ENCODE data around the gene SPRN.
"Not testable (repeated sequence)": the region's sequence is repeated elsewhere in the genome, so short reads cannot be mapped to it uniquely, and the experiment has no call there.

Gene SPRN

DNA sequence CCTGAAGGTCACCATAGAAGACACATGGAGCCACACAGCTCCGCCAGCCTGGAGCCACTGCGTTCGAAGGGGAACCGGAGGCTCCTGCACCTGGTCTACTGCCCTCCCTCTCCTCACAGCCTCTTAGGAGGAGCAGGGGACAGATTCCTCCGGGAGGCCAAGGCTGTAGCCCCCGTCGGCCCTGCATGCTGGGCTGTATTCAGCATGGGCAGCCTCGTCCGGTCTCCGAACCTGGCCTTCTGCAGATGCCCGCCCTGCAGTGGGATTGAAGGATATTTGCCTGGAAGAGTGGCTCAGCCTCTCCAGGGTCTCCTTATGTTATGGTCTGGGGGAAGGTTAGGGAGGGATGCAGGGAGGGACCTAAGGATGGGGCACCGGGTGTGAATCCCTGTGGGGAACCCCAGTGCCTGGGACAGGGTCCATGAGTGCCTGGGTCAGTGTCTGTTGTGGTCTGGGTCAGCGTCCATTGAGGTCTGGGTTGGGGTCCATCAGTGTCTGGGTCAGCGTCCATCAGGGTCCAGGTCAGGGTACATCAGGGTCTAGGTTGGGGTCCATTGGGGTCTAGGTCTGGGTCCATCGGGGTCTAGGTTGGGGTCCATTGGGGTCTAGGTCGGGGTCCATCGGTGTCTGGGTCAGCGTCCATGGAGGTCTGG, 16.3 kb upstream of the SPRN start:
- DNase-seq (ENCODE audit: low read depth in 4 of 4, low spot score in 1 of 4): no peak

DNA sequence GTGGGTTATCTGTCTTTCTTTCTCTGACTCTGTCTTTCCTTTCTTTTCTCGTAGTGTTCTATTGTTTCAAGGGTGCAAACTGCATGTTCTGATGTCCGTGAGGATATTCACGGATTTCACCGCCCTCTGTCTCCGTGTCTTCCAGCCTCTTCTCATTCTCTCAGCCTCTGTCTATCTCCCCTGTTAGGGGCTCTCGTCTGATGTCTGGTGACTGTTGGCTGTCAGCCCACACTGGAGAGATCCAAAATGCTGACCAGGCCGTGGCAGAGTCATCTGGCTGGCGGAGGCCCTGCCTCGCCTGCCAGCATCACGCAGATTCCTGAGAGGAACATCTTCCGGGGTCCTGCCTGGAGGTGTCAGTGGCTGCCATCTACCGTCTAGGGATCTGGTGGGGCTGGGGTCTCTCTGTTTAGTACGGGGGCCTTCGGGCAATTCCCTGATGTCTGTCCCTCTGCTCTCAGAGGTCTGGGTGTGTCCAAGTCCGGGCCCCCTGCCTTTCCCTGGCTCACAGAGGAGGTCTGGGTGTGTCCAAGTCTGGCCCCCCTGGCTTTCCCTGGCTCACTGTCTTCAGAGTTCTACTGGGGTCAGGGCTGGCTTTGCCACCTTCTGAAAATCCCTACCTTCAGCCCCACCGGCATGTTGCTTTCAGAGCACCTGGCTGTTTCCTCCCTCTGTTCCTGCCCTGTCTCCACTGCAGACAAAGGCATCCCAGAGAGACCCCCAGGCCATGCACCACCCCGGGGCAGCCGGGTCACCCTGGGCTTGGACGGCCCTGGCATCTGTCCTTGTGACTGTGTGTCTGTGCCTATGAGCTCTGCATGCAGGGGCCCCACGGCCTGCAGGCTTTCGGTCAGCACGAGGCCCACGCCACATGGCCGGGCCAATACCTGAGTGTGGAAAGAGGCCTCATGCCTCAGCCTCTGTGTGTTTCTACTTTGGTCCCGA, 15.4 kb upstream of the SPRN start:
- no peak for DNase-seq (ENCODE audit: low read depth in 4 of 4, low spot score in 1 of 4)

DNA sequence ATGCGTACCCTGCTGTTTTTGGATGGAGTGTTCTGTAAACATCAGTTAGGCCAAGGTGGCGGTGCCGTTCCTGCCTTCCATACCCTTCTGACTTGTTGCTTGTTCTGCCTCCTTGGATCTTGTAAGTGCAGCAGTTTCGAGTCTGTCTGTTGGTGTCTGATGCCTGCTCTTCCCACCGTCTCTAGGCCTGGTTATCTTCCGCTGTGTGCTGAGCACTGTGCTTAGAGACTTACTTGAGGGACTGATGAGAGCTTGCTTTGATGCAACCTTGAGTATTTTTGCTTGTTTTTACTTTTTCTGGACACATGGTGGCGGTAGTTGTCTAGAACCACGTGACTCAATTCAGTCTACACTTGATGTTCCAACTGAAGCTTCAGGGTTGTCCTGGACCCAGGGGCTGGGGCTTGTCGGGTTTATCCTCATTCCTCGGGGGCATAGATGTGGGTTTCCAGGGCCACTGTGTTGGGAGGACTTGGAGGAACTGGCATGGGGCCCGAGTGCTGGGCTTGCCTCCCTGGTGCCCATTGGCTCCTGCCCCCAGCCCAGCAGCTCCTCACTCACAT, 14.4 kb upstream of the SPRN start:
- no peak for DNase-seq (ENCODE audit: low read depth in 4 of 4, low spot score in 1 of 4)

DNA sequence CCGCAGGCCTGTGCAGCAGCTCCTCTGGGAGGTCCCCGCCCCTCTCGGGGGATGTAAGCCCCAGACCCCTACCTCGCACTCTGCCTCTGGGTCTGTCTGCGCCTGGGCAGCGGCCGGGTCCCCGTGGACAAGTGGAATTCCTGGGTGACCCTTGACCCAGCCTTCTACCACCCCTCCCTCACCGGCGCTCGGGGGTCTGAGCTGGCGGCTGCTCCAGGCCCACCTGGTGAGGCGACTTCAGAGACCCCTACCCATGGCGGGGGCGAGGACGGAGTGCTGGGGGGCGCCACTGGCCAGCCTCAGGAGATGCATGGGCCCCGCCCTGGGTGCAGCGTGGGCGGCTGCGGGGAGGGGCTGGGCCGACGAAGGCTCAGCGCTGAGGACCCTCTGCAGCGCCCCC, 8.4 kb upstream of the SPRN start:
- DNase-seq (ENCODE audit: low read depth in 4 of 4, low spot score in 1 of 4): not testable (repeated sequence)

DNA sequence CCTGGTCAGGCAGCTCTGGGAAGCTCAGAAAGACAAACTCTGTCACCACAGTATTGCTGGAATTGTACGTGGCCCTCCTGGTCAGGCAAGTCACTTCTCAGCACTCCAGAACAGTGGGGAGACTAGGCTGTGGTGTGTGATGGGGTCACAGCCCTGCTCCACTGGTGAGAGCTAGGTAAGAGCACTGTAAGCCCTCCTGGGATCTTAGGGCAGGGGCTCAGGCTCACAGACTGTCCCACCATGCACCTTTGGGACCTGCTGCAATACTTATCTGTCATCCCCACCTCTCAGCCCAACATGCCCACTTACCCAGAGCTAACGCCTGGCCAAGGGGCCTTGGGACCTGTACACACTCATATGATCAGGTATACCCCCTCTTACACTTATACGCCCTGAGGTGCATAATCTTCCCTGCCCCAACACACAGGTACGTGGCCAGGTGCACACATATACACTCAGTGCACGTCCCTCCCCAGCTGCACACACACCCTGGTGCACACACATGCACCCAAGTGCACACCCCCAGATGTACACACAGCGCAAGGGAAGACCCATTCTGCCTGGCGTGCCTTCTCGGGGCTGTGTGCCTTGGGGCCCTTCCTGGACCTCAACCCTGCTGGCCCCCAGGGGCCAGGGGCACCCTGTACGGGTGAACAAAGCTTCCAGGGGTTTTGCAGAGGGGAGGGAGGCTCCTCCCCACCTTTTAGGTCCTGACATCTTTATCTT, 7.6 kb upstream of the SPRN start:
- not testable (repeated sequence) for DNase-seq (ENCODE audit: low read depth in 4 of 4, low spot score in 1 of 4)

DNA sequence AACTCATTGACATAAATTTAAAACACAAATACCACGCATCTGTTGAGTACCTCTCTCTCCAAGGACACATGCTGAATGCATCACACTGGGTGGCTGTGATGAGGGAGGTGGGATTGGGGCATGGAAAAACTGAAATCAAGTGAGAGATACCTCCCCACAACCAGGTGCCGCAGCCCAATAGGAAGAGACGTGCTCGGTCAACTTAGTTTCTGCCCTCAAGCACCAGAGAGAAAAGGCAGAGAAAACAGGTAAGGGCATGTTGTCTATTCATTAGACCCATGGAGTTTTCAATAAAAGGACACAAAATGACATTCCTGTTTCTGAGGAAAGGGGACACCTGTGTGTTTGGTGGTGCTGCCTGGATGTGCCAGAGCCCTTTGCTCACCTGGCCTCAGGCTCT, 5.1 kb upstream of the SPRN start:
- DNase-seq (ENCODE audit: low read depth in 4 of 4, low spot score in 1 of 4): not testable (repeated sequence)

DNA sequence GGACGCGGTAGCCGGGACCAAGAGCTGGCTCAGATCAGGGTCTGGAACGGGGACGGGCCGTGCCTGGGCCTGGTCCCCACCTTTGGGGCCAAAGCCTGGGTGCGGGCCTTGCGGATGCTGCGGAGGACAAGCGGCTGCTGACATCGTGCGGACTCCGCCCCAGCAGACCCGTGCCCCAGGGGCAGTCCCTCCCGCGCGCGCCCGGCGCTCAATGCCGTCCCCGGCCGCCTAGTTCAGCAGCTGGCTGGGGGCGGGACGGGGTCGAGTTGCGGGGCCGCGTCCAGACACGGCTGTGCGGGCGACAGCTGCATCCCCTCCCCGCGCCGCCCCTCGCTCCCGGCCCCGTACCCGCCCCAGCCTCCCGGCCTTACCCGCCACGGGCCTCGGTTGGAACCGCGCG, 323 bp downstream of the SPRN start:
- not testable (repeated sequence) for DNase-seq (ENCODE audit: low read depth in 4 of 4, low spot score in 1 of 4)

DNA sequence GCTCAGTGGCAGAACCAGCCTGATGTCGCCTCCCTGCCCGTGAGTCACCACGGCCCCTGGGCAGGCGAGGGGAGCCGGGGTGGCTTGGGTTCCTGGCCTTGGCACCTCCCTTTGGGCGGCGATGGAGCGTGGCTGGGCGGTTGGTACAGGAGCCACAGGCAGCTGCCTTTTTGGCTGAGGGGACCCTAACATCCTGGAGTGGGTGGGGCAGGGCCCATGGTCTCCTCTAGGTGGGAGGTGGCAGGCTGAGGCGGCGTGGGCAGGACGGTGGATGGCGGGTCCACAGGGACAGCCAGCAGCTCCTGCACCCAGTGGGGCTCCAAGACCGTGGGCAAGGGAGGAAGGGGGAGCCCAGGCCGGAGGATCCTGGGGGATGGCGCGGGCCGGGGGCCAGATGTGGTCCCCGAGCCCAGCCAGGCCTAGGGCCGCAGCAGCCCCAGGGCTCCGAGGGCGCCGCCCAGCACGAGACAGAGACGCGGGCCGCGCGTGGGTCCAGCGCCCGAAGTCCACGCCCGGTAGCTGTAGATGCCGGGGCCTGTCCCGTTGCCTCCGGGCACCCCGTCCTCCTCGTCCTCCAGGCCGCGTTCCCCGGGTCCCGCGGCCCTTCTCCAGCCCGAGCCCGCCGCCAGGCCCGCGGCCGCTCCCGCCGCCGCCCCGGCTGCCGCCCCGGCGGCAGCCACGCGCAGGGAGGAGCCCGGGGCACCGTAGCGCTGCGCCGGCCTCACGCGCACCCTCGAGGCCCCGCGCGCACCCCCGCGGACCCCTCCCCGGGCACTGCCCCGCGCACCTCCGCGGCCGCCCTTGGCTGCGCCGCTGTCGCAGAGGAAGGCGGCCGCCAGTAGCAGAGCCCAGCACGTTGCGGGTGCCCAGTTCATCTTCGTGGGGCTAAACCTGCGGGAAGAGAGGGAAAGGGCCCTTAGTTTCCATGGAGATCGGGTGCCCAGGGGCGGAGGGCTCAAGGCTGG, 1.3 kb downstream of the SPRN start:
- DNase-seq (ENCODE audit: low read depth in 4 of 4, low spot score in 1 of 4): no peak

DNA sequence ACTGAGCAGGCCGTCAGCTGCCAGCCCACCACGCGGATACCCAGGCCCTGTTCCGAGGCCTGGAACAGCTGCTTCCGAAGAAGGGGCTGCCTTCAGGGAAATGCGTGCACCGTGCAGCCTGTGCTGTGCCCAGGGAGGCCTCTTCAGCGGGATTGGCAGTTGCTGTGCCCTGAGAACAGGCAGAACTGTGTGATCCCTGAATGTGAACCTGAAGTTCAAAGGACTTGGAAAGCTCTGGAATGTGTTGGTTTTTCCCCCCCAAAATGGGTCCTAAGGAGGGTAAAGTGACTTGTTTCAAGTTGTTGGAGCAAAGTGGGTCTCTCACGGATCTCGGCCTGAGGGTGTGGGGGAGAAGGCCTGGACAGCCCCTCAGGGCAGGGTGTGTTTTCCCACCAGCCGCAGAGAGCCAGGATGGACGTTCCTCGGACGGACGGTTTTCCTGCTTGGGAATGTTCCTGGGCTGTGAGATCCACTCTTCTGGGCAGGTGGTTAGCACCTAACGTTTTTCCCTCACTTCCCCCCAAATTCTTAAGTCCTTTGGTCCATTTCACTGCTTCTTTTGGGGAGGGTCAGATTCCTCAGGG, 2.1 kb downstream of the SPRN start:
- DNase-seq (ENCODE audit: low read depth in 4 of 4, low spot score in 1 of 4): no peak

DNA sequence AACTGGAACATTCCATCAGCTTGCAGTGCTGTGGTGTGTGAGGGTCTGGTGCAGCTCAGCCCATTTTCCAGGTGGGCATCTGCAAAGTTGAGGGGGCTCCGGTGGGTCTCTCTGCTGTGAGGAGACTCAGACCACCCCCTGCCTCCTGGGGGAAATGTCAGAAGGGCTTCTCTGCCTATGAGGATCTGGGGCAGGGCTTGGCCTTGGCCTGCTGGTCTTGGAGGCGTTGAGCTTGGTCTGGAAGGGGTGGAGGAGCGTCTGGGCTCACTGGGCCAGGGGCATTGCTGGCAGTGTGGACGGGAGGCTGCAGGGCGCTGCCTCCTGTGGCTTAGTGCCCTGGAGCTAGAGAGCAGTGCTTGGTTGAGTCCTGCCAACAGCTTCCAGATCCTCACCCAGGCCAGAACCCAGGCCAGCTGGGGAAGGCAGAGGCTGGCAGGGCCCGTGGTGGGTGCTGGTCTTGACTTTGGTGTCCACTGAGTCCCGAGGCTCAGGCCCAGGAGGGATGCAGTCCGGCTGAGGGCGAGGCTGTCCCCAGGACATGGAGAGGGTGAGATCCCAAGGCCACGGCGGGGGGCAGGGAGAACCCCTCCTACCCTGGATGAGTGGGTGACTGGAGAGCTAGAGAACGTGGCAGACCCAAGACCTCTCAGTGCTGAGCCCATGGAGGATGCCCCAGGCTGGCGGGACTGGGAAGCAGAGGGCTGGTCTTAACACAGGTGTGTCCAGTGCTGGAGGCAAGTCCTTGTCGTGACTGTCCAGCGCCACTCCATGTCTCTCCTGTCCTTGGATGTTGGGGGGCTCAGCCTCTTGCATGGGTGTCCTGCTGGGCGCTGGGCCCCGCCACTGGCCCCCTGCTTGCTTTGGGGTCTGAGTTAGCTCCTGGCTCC, 2.8 kb downstream of the SPRN start:
- no peak for DNase-seq (ENCODE audit: low read depth in 4 of 4, low spot score in 1 of 4)

DNA sequence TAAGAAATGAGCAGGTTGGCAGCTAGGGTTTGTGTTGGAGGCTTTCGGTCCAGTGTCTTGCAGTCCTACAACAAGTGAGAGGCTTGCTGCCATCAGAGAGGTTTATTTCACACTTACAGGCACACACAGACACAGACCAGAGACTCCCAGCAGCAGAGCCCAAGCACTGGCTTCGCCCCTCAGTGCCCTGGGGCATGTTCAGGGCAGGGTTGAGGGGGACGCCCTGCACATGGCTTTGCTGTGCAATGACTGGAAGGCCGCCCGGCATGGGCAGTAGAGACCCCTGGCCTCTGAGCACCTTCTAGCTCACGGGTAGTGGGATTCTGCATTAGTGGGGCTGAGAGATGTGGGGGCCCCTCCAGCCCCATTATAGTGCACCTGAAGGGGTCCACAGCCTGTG, 3.8 kb downstream of the SPRN start:
- no peak for DNase-seq (ENCODE audit: low read depth in 4 of 4, low spot score in 1 of 4)

DNA sequence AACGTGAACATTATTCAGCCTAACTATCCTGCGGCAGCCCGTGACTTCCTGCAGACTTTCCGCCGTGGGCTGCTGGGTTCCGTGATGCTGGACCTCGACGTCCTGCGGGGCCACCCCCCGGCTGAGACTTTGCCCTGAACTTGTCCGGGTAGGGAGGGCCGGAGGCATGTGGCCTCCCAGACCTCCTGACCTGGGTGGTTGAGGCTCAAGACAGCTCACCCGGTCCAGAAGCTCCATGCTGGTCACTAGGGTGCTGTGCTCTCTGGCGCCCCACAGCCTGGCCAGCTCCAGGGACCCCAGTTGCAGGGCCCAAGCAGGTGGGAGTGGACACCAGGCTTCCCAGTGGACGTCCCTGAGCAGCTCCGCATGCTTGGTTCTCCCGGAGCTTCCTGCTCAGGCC, 4.4 kb downstream of the SPRN start:
- DNase-seq (ENCODE audit: low read depth in 4 of 4, low spot score in 1 of 4): no peak

DNA sequence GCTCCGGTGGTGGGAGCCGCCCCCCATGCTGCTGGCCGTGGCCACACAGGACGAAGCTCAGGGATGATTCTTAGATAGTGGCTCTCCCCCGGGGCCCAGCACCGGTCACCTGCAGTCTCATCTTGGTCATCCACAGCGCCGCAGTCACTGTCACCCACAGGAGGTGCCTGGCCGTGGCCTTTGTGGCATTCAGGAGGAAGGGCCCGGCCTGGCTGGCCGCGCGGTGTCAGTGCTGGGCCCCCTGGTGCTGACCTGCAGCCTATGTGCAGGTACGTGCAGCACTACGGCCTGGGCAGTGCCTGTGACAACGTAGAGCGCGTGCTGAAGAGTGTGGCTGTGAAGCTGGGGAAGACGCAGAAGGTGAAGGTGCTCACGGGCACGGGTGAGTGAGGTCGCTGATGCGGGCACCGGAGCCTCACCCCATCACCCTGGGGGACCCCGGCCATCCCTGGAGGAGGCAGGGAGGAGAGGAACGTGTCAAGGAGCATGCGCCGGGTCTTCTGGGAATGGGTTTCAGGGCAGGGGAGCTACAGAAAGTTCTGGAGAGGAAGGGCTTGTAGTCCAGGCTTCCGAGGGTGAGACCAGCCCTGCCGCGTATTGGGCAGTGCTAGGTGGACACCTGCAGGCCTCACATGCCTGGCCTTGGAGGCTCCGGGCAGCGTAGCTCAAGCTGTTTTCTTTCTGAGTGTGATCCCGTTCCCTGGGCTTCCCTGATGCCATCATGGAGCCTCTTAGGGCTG, 5.0 kb downstream of the SPRN start:
- no peak for DNase-seq (ENCODE audit: low read depth in 4 of 4, low spot score in 1 of 4)

DNA sequence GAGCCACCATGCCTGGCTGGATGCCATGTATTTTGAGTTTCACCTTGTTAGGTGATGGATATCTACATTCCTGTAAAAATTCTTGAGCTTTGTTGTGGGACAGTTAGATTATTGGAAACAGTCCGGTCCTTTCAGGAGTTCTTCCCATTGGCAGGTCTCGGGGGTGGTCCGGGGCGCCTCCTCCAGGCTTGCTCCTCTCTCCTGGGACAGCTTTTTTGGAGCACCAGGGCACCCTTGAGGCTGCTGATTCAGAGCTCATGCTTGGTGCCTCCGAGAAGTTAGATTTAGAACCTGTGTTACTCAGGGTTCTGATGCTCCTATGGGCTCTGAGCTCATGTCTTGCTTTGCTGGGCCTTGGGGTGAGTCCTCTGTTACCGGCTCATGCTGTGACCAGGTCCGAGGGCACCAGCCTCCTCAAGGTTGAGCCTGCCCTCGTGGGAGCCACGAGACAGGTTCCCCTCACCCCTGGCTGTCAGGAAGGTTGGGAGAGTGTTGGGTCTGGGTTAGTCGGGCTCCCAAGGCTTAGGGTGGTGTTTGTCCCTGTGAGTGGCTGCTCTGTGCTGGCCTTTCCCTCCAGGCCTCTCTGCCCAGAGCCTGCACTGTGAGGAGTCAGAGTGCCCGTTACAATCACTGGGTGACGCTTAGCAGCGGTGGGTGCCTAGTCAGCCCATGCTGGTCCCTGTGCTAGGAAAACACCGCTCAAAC, 6.0 kb downstream of the SPRN start:
- DNase-seq (ENCODE audit: low read depth in 4 of 4, low spot score in 1 of 4): no peak

DNA sequence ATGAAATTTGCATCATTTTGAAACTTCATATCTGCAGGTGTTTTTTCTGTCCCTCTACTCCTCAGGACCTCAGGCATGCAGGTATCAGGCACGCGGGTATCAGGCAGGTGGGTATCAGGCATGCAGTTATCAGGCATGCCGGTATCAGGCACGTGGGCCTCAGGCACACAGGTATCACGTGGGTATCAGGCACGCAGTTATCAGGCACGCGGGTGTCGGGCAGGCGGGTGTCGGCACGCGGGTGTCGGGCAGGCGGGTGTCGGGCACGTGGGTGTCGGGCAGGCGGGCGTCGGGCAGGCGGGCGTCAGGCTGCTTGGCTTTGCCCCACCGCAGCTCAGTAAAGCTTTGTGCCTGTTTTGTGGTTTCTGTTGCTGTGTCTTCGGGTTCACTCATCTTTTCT, 8.7 kb downstream of the SPRN start:
- no peak for DNase-seq (ENCODE audit: low read depth in 4 of 4, low spot score in 1 of 4)

DNA sequence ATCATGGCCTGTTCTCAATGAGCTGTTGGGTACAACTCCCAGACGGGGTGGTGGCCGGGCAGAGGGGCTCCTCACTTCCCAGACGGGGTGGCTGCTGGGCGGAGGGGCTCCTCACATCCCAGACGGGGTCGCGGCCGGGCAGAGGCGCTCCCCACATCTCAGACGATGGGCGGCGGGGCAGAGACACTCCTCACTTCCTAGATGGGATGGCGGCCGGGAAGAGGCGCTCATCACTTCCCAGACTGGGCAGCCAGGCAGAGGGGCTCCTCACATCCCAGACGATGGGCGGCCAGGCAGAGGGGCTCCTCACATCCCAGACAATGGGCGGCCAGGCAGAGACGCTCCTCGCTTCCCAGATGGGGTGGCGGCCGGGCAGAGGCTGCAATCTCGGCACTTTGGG, 10.0 kb downstream of the SPRN start:
- DNase-seq (ENCODE audit: low read depth in 4 of 4, low spot score in 1 of 4): not testable (repeated sequence)

DNA sequence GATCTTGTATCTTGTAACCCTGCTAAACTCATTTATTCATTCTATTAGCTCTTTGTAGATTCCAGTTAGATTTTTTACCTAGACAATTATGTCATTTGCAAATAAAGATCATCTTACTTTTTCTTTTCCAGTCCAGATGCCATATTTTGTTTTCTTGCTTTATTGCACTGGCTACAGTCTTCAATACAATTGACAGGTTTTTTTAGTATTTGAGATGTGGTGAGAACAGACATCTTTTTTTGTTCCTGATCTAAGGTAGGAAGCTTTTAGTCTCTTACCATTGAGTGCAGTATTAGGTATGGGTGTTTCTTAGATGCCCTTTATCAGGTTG, 12.1 kb downstream of the SPRN start:
- no peak for DNase-seq (ENCODE audit: low read depth in 4 of 4, low spot score in 1 of 4)

Data from stimulated activated CD4-positive, alpha-beta T cell treated with anti-CD3 and anti-CD28 coated beads, Interleukin-1b, Interleukin-23, amount 100 ng/mL, for 24 hours (primary cell).